ENCODE results near the gene PPP1R3A.

The PPP1R3A gene

DNA sequence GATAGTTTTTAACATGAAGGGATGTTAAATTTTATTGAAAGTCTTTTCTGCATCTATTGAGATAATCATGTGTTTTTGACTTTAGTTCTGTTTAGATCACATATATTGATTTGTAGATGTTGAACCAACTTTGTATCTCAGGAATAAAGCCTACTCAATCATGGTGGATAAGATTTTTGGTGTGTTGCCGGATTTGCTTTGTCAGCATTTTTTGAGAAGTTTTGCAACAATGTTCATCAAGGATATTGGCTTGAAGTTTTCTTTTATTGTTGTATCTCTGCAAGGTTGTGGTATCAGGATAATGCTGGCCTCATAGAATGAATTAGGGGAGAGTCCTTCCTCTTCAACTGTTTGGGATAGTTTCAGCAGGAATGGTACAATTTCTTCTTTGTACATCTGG is 9.3 kb upstream of the PPP1R3A start:
- Histone ChIP-seq H3K4me1 (ENCODE audit: control insufficient read depth, insufficient read depth, low read length, poor library complexity, severe bottlenecking) (no peaks in the 10 kb centered on the region), H3K36me3 (ENCODE audit: control insufficient read depth, insufficient read depth, low read length) (no peaks in the 10 kb centered on the region), H3K9me3 (ENCODE audit: control insufficient read depth, low read length) (no peaks in the 10 kb centered on the region), H3K4me3 (ENCODE audit: insufficient read depth, low read depth, low read length, poor library complexity, severe bottlenecking) (no peak overlapping the region), H3K27ac (ENCODE audit: insufficient read depth, low read length, poor library complexity, severe bottlenecking) (no peak overlapping the region), H3K27me3 (replicated peaks; ENCODE audit: control insufficient read depth, insufficient read depth, low read length, poor library complexity, severe bottlenecking) (no peaks in the 10 kb centered on the region)
- no peak for DNase-seq

DNA sequence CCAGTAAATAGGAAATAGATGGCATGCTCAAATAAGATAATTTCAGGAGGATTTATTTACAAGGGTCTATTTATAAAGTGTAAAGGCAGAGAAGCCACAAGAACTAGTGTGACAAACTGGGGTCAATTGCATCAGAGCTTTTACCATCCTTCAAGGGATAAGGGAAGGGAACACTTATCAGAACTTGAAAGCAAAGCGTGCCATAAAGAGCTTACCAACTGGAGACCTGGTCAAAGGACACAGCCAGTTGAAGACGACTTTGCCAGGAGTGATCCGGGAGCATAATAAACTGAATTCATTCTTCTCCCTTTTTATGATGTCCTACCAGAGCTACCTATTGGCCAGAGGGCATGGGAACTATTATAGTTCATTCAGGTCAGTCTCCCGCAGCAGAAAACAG is 3.2 kb upstream of the PPP1R3A start:
- Histone ChIP-seq H3K27me3 (replicated peaks; ENCODE audit: control insufficient read depth, insufficient read depth, low read length, poor library complexity, severe bottlenecking) (no peaks in the 10 kb centered on the region), H3K4me3 (ENCODE audit: insufficient read depth, low read depth, low read length, poor library complexity, severe bottlenecking) (no peak overlapping the region), H3K36me3 (ENCODE audit: control insufficient read depth, insufficient read depth, low read length) (no peaks in the 10 kb centered on the region), H3K27ac (ENCODE audit: insufficient read depth, low read length, poor library complexity, severe bottlenecking) (no peak overlapping the region), H3K4me1 (ENCODE audit: control insufficient read depth, insufficient read depth, low read length, poor library complexity, severe bottlenecking) (no peaks in the 10 kb centered on the region), H3K9me3 (ENCODE audit: control insufficient read depth, low read length) (no peaks in the 10 kb centered on the region)
- DNase-seq, result no peak

DNA sequence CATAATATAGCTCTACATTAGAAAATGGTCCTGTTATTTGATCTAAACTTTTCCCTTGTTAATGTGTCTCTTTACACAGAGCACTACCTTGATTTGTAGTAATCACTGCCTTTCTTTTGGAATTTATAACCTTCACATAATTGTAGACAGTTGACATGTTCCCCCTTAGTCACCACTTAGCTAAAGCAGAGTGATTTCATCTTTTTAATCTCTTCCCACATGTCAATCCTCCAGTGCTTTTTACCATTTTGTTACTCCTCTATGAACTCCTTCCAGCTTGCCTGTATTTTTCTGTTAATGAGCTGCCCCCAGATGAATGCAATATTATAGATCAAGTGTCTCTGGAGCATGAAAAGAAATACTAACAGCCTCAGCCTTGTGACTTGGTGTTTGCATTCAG is 2.6 kb upstream of the PPP1R3A start:
- no peaks in the 10 kb centered on the region for H3K9me3 ChIP-seq (ENCODE audit: control insufficient read depth, low read length)
- DNase-seq, result no peak
- H3K4me1 ChIP-seq (ENCODE audit: control insufficient read depth, insufficient read depth, low read length, poor library complexity, severe bottlenecking), result no peaks in the 10 kb centered on the region
- H3K36me3 ChIP-seq (ENCODE audit: control insufficient read depth, insufficient read depth, low read length), result no peaks in the 10 kb centered on the region
- no peaks in the 10 kb centered on the region for H3K27me3 ChIP-seq (replicated peaks; ENCODE audit: control insufficient read depth, insufficient read depth, low read length, poor library complexity, severe bottlenecking)
- no peak overlapping the region for H3K4me3 ChIP-seq (ENCODE audit: insufficient read depth, low read depth, low read length, poor library complexity, severe bottlenecking)
- no peak overlapping the region for H3K27ac ChIP-seq (ENCODE audit: insufficient read depth, low read length, poor library complexity, severe bottlenecking)

DNA sequence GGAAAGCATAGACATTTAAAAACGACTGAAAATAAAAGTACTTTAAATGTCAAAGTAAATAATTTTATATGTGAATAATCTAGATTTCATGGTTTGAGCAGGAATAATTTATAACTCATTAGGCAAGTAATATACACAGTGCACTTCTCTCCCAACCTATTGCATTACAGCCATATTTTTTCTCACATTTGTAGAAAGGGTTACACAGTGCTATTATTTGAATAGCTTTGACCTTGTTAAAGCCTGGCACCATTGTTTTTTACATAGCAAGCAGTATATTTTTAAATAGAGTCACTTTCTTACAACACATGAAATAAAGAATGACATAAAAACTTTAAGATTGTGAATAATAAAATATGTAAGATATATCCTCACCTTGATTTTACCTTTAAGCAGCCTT is 969 bp downstream of the PPP1R3A start:
- no peak overlapping the region for H3K4me3 ChIP-seq (ENCODE audit: insufficient read depth, low read depth, low read length, poor library complexity, severe bottlenecking)
- H3K27ac ChIP-seq (ENCODE audit: insufficient read depth, low read length, poor library complexity, severe bottlenecking), result no peak overlapping the region
- H3K27me3 ChIP-seq (replicated peaks; ENCODE audit: control insufficient read depth, insufficient read depth, low read length, poor library complexity, severe bottlenecking), result no peaks in the 10 kb centered on the region
- DNase-seq, result no peak
- no peaks in the 10 kb centered on the region for H3K9me3 ChIP-seq (ENCODE audit: control insufficient read depth, low read length)
- H3K36me3 ChIP-seq (ENCODE audit: control insufficient read depth, insufficient read depth, low read length), result no peaks in the 10 kb centered on the region
- no peaks in the 10 kb centered on the region for H3K4me1 ChIP-seq (ENCODE audit: control insufficient read depth, insufficient read depth, low read length, poor library complexity, severe bottlenecking)

DNA sequence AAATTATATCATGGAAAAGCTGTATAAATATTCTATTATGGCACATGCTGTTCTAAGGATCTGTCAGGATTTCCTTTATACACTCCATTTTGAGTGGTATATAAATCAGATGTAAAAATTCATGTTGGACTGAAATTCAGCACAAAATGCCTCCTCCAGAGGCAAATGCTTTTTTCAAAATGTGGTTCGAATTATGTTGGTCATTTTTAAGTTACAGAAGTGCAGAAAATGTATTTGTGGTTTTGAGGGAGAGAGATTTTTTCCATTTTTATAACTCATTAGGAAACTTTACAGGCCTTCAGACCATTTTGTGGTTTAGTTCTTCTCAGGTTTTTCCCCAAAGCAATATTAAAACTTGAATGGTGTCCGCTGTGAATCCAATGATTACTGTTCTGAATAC is 2.9 kb downstream of the PPP1R3A start:
- H3K27ac ChIP-seq (ENCODE audit: insufficient read depth, low read length, poor library complexity, severe bottlenecking), result no peak overlapping the region
- no peak for DNase-seq

DNA sequence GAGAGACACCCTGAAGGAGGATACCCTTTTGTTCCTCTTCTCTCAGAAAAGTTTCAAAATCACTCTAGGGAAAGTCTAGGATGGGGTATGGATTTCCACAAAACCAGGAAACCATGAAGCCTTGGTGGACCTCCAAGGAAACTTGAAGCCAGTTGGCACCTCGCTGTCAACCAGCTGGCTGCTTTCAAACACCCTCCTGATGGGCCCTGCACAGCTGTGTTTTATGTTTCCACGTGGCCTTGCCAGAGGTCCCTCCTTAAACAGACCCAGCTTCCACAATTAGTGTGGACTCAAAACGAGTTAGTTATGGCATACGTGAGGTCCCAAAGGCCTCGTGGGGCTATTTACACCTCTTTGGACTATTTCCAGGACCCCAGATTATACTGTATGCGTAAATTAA is 5.9 kb downstream of the PPP1R3A start:
- Histone ChIP-seq H3K4me1 (ENCODE audit: control insufficient read depth, insufficient read depth, low read length, poor library complexity, severe bottlenecking) (no peaks in the 10 kb centered on the region), H3K36me3 (ENCODE audit: control insufficient read depth, insufficient read depth, low read length) (no peaks in the 10 kb centered on the region)
- DNase-seq, result no peak

More for the DNA sequence above, 2.9 kb downstream of the PPP1R3A start:
- Histone ChIP-seq H3K4me3 (ENCODE audit: insufficient read depth, low read depth, low read length, poor library complexity, severe bottlenecking) (no peak overlapping the region), H3K36me3 (ENCODE audit: control insufficient read depth, insufficient read depth, low read length) (no peaks in the 10 kb centered on the region), H3K27me3 (replicated peaks; ENCODE audit: control insufficient read depth, insufficient read depth, low read length, poor library complexity, severe bottlenecking) (no peaks in the 10 kb centered on the region), H3K9me3 (ENCODE audit: control insufficient read depth, low read length) (no peaks in the 10 kb centered on the region), H3K4me1 (ENCODE audit: control insufficient read depth, insufficient read depth, low read length, poor library complexity, severe bottlenecking) (no peaks in the 10 kb centered on the region)

DNA sequence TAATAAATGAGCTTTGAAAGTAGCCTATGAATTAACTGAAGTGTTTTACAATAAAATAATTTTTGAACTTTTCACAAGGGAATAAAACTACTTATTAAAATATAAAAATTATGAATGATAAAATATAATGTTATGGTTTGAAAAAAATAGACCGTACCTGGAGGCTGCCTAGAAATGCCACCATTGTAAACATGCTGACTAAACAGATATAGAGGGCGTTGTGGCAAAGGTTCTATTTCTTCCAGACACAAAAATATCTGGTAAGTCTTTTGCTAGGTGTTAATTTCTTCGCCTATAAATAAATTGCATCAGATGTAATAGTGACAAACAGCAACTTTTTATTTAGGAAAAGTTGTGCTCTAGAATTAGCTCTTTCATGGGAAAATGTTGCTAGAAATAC is 11.2 kb downstream of the PPP1R3A start:
- no peak for DNase-seq
- Histone ChIP-seq H3K9me3 (ENCODE audit: control insufficient read depth, low read length) (no peaks in the 10 kb centered on the region), H3K36me3 (ENCODE audit: control insufficient read depth, insufficient read depth, low read length) (no peaks in the 10 kb centered on the region), H3K27ac (ENCODE audit: insufficient read depth, low read length, poor library complexity, severe bottlenecking) (no peak overlapping the region), H3K27me3 (replicated peaks; ENCODE audit: control insufficient read depth, insufficient read depth, low read length, poor library complexity, severe bottlenecking) (no peaks in the 10 kb centered on the region), H3K4me1 (ENCODE audit: control insufficient read depth, insufficient read depth, low read length, poor library complexity, severe bottlenecking) (no peaks in the 10 kb centered on the region), H3K4me3 (ENCODE audit: insufficient read depth, low read depth, low read length, poor library complexity, severe bottlenecking) (no peak overlapping the region)

More for the DNA sequence above, 5.9 kb downstream of the PPP1R3A start:
- no peak overlapping the region for H3K27ac ChIP-seq (ENCODE audit: insufficient read depth, low read length, poor library complexity, severe bottlenecking)
- no peak overlapping the region for H3K4me3 ChIP-seq (ENCODE audit: insufficient read depth, low read depth, low read length, poor library complexity, severe bottlenecking)
- H3K27me3 ChIP-seq (replicated peaks; ENCODE audit: control insufficient read depth, insufficient read depth, low read length, poor library complexity, severe bottlenecking), result no peaks in the 10 kb centered on the region
- no peaks in the 10 kb centered on the region for H3K9me3 ChIP-seq (ENCODE audit: control insufficient read depth, low read length)

DNA sequence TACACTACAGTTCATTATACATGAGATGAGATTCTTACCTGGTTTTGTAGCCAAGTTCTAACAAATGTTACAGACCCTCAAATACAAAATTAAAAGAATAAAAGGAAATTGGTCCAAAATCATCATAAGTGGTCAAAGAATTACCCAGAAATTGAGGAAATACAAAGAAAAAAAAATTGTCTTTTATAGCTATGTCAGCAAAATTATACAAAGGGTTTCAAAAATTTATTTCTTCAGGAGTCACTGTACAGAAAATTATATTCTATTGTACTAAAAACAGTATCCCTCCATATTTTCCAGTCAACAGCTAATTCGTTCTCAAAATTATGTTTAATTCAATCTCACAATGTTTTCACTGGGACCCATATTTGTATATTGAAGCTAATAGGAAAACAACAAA is 14.3 kb downstream of the PPP1R3A start:
- Histone ChIP-seq H3K27me3 (replicated peaks; ENCODE audit: control insufficient read depth, insufficient read depth, low read length, poor library complexity, severe bottlenecking) (no peaks in the 10 kb centered on the region), H3K9me3 (ENCODE audit: control insufficient read depth, low read length) (no peaks in the 10 kb centered on the region)

DNA sequence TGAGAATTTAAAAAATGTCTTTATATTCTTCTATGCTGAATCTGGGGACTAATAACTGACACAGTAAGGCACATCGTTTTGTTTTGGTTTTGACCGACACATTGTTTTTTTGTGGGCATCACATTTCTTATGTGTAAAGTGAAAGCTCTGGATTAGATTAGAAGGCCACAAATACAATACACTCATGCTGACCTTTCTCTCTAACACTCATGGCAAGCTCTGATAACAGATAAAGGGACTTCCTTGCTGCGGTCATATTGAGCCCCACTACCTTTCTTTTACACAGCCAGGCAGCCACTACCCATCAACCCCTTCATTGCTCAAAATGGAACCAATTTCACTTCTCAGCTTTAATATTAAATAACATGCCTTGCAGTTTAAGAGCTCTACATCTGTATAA is 26.0 kb downstream of the PPP1R3A start:
- Histone ChIP-seq H3K4me1 (ENCODE audit: control insufficient read depth, insufficient read depth, low read length, poor library complexity, severe bottlenecking) (no peaks in the 10 kb centered on the region), H3K27me3 (replicated peaks; ENCODE audit: control insufficient read depth, insufficient read depth, low read length, poor library complexity, severe bottlenecking) (no peaks in the 10 kb centered on the region), H3K9me3 (ENCODE audit: control insufficient read depth, low read length) (no peaks in the 10 kb centered on the region), H3K4me3 (ENCODE audit: insufficient read depth, low read depth, low read length, poor library complexity, severe bottlenecking) (no peak overlapping the region), H3K27ac (ENCODE audit: insufficient read depth, low read length, poor library complexity, severe bottlenecking) (no peak overlapping the region), H3K36me3 (ENCODE audit: control insufficient read depth, insufficient read depth, low read length) (no peaks in the 10 kb centered on the region)
- no peak for DNase-seq

More for the DNA sequence above, 14.3 kb downstream of the PPP1R3A start:
- DNase-seq, result no peak
- Histone ChIP-seq H3K27ac (ENCODE audit: insufficient read depth, low read length, poor library complexity, severe bottlenecking) (no peak overlapping the region), H3K4me3 (ENCODE audit: insufficient read depth, low read depth, low read length, poor library complexity, severe bottlenecking) (no peak overlapping the region), H3K36me3 (ENCODE audit: control insufficient read depth, insufficient read depth, low read length) (no peaks in the 10 kb centered on the region), H3K4me1 (ENCODE audit: control insufficient read depth, insufficient read depth, low read length, poor library complexity, severe bottlenecking) (no peaks in the 10 kb centered on the region)

DNA sequence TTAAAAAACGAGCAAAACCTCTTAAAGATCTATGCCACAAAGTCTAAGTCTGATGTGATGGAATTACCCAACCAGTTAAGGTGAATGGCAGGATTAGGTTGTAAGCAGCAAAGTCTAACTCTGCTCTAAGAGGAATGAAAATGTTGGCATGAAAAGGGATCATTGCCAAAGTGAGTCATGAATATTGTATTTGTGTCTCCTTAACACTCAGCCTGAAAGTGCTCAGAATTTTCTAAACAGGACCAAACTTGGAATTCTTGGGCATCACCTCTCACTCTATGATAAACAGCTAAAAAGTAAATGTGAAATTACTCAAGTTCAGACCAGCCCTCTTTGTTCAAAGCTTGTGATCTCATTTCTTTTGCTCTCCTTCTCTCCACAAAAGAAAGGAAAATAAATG is 27.0 kb downstream of the PPP1R3A start:
- Histone ChIP-seq H3K9me3 (ENCODE audit: control insufficient read depth, low read length) (no peaks in the 10 kb centered on the region), H3K4me1 (ENCODE audit: control insufficient read depth, insufficient read depth, low read length, poor library complexity, severe bottlenecking) (no peaks in the 10 kb centered on the region), H3K36me3 (ENCODE audit: control insufficient read depth, insufficient read depth, low read length) (no peaks in the 10 kb centered on the region), H3K27me3 (replicated peaks; ENCODE audit: control insufficient read depth, insufficient read depth, low read length, poor library complexity, severe bottlenecking) (no peaks in the 10 kb centered on the region), H3K4me3 (ENCODE audit: insufficient read depth, low read depth, low read length, poor library complexity, severe bottlenecking) (no peak overlapping the region), H3K27ac (ENCODE audit: insufficient read depth, low read length, poor library complexity, severe bottlenecking) (no peak overlapping the region)
- DNase-seq, result no peak

DNA sequence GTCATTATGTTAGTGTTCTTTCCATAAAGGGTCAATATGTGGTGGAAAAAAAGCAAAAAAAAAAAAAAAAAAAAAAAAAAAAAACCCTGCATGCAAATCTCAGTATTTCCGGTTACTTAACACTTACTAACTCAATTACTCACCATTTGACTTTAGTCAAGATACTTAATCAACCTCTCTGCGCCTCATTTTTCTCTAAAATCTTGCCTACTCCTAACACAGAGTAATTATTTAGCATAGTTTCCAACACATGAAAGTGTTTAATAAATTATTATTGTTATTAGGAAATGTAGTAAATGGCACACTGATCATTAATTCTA is 27.8 kb downstream of the PPP1R3A start:
- no peaks in the 10 kb centered on the region for H3K9me3 ChIP-seq (ENCODE audit: control insufficient read depth, low read length)
- no peaks in the 10 kb centered on the region for H3K27me3 ChIP-seq (replicated peaks; ENCODE audit: control insufficient read depth, insufficient read depth, low read length, poor library complexity, severe bottlenecking)
- no peak overlapping the region for H3K27ac ChIP-seq (ENCODE audit: insufficient read depth, low read length, poor library complexity, severe bottlenecking)
- no peaks in the 10 kb centered on the region for H3K36me3 ChIP-seq (ENCODE audit: control insufficient read depth, insufficient read depth, low read length)
- no peak for DNase-seq
- H3K4me3 ChIP-seq (ENCODE audit: insufficient read depth, low read depth, low read length, poor library complexity, severe bottlenecking), result no peak overlapping the region
- H3K4me1 ChIP-seq (ENCODE audit: control insufficient read depth, insufficient read depth, low read length, poor library complexity, severe bottlenecking), result no peaks in the 10 kb centered on the region

Measured in effector memory CD4-positive, alpha-beta T cell (primary cell).